ENCODE measurements around the gene CPN2.

The CPN2 gene

GRCh38 chr3:194355379-194355778 lies 4.3 kb upstream of the CPN2 start:
- no peak overlapping the region for H3K4me3 ChIP-seq (ENCODE audit: low read length)
- no peaks in the 10 kb centered on the region for H3K4me1 ChIP-seq (ENCODE audit: control insufficient read depth, insufficient read depth, low read length)
- no CpG with 5 or more reads among the region's 7 CpGs for WGBS (ENCODE audit: insufficient coverage, insufficient read length)
- H3K9me3 ChIP-seq (ENCODE audit: control insufficient read depth, insufficient read depth, low read length), result no peaks in the 10 kb centered on the region
- no peak for DNase-seq (ENCODE audit: low read depth, low spot score)
- no peak overlapping the region for H3K27ac ChIP-seq (ENCODE audit: low read length)
- no peaks in the 10 kb centered on the region for H3K27me3 ChIP-seq (ENCODE audit: control insufficient read depth, insufficient read depth, low read length)
- no peaks in the 10 kb centered on the region for H3K36me3 ChIP-seq (ENCODE audit: control insufficient read depth, insufficient read depth, low read length)

GRCh38 chr3:194354315-194354714 lies 3.2 kb upstream of the CPN2 start:
- WGBS (ENCODE audit: insufficient coverage, insufficient read length), result no CpG with 5 or more reads among the region's 2 CpGs
- Histone ChIP-seq H3K4me1 (ENCODE audit: control insufficient read depth, insufficient read depth, low read length) (no peaks in the 10 kb centered on the region; the same call in 1 of the 2 replicates), H3K36me3 (ENCODE audit: control insufficient read depth, insufficient read depth, low read length) (no peaks in the 10 kb centered on the region)

GRCh38 chr3:194352667-194353246 lies 1.6 kb upstream of the CPN2 start:
- H3K36me3 ChIP-seq (ENCODE audit: control insufficient read depth, insufficient read depth, low read length), result no peaks in the 10 kb centered on the region
- H3K9me3 ChIP-seq (ENCODE audit: control insufficient read depth, insufficient read depth, low read length), result no peaks in the 10 kb centered on the region
- H3K4me1 ChIP-seq (ENCODE audit: control insufficient read depth, insufficient read depth, low read length), result no peaks in the 10 kb centered on the region; the same call in 1 of the 2 replicates
- no peak overlapping the region for H3K27ac ChIP-seq (ENCODE audit: low read length)
- WGBS (ENCODE audit: insufficient coverage, insufficient read length), result 100% methylated on average over 4 of the region's 10 CpGs
- H3K4me3 ChIP-seq (ENCODE audit: low read length), result no peak overlapping the region
- H3K27me3 ChIP-seq (ENCODE audit: control insufficient read depth, insufficient read depth, low read length), result no peaks in the 10 kb centered on the region
- no peak for DNase-seq (ENCODE audit: low read depth, low spot score)

More at GRCh38 chr3:194354315-194354714, 3.2 kb upstream of the CPN2 start:
- no peak for DNase-seq (ENCODE audit: low read depth, low spot score)
- Histone ChIP-seq H3K9me3 (ENCODE audit: control insufficient read depth, insufficient read depth, low read length) (no peaks in the 10 kb centered on the region), H3K27me3 (ENCODE audit: control insufficient read depth, insufficient read depth, low read length) (no peaks in the 10 kb centered on the region), H3K4me3 (ENCODE audit: low read length) (no peak overlapping the region), H3K27ac (ENCODE audit: low read length) (no peak overlapping the region)

DNA sequence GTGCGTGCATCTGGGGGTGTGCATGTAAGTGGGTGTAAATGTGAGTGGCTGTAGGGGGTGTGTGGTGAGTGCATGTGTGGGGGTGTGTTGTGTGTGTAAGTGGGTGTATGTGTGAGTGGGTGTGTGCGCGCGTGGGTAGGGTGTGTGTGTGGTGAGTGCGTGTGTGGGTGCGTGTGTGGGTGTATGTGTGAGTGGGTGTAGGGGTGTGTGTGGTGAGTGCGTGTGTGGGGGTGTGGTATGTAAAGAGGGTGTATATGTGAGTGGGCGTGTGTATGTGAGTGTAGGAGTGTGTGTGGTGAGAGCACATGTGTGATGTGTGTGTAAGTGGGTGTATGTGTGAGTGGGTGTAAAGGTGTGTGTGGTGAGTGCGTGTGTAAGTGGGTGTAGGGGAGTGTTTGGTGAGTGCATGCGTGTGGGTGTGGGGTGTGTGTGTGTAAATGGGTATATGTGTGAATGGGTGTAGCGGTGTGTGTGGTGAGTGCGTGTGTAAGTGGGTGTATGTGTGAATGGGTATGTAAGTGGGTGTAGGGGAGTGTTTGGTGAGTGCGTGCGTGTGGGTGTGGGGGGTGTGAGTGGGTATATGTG lies 916 bp upstream of the CPN2 start:
- Histone ChIP-seq H3K27me3 (ENCODE audit: control insufficient read depth, insufficient read depth, low read length) (no peaks in the 10 kb centered on the region), H3K9me3 (ENCODE audit: control insufficient read depth, insufficient read depth, low read length) (no peaks in the 10 kb centered on the region), H3K27ac (ENCODE audit: low read length) (no peak overlapping the region), H3K4me1 (ENCODE audit: control insufficient read depth, insufficient read depth, low read length) (no peaks in the 10 kb centered on the region; the same call in 1 of the 2 replicates), H3K4me3 (ENCODE audit: low read length) (no peak overlapping the region), H3K36me3 (ENCODE audit: control insufficient read depth, insufficient read depth, low read length) (no peaks in the 10 kb centered on the region)
- DNase-seq (ENCODE audit: low read depth, low spot score), result no peak
- WGBS (ENCODE audit: insufficient coverage, insufficient read length), result 100% methylated on average over 13 of the region's 14 CpGs

GRCh38 chr3:194350726-194351071 lies 429 bp downstream of the CPN2 start:
- Histone ChIP-seq H3K4me3 (ENCODE audit: low read length) (no peak overlapping the region), H3K9me3 (ENCODE audit: control insufficient read depth, insufficient read depth, low read length) (no peaks in the 10 kb centered on the region), H3K27me3 (ENCODE audit: control insufficient read depth, insufficient read depth, low read length) (no peaks in the 10 kb centered on the region), H3K36me3 (ENCODE audit: control insufficient read depth, insufficient read depth, low read length) (no peaks in the 10 kb centered on the region), H3K4me1 (ENCODE audit: control insufficient read depth, insufficient read depth, low read length) (no peaks in the 10 kb centered on the region; the same call in 1 of the 2 replicates), H3K27ac (ENCODE audit: low read length) (no peak overlapping the region)
- WGBS (ENCODE audit: insufficient coverage, insufficient read length), result no CpG with 5 or more reads among the region's 3 CpGs
- no peak for DNase-seq (ENCODE audit: low read depth, low spot score)

DNA sequence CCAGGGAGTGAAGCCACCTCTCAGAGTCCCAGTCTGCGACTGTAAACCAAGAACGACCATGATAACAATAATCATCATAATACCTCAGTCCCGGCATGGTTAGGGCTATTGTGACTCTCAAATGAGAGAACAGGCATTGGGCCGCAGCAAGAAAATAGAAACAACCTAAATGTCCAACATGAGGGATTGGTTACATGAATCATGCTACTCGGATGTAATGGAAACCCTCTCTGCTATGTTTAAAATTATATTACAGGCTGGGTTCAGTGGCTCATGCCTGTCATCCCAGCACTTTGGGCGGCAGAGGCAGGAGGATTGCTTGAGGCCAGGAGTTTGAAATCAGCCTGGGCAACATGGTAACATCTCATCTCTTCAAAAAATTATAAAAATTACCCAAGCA lies 2.8 kb downstream of the CPN2 start:
- no peaks in the 10 kb centered on the region for H3K9me3 ChIP-seq (ENCODE audit: control insufficient read depth, insufficient read depth, low read length)
- no peaks in the 10 kb centered on the region for H3K27me3 ChIP-seq (ENCODE audit: control insufficient read depth, insufficient read depth, low read length)
- H3K4me1 ChIP-seq (ENCODE audit: control insufficient read depth, insufficient read depth, low read length), result no peaks in the 10 kb centered on the region; the same call in 1 of the 2 replicates
- no CpG with 5 or more reads among the region's 6 CpGs for WGBS (ENCODE audit: insufficient coverage, insufficient read length)
- H3K27ac ChIP-seq (ENCODE audit: low read length), result no peak overlapping the region
- H3K4me3 ChIP-seq (ENCODE audit: low read length), result no peak overlapping the region
- H3K36me3 ChIP-seq (ENCODE audit: control insufficient read depth, insufficient read depth, low read length), result no peaks in the 10 kb centered on the region
- no peak for DNase-seq (ENCODE audit: low read depth, low spot score)

DNA sequence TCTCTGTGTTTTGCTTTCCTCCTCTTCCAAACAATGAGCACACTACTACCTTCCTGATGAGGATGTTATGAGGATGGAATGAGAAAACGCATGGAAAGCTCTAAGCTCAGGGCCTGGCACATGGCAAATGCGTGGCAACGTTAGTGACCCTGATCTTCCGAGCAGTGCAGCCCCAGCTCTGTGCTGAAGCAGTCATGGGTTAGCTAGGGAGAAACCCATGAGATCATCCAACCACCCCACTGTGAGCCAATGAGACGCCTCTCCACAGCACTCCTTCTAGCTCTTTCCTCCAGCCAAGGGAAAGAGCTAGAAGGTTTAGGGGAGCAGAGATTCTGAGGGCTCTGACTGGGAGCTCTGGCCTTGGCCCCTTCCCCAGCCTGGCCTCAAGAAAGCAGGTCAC lies 4.5 kb downstream of the CPN2 start:
- Histone ChIP-seq H3K27me3 (ENCODE audit: control insufficient read depth, insufficient read depth, low read length) (no peaks in the 10 kb centered on the region), H3K27ac (ENCODE audit: low read length) (no peak overlapping the region), H3K36me3 (ENCODE audit: control insufficient read depth, insufficient read depth, low read length) (no peaks in the 10 kb centered on the region), H3K4me3 (ENCODE audit: low read length) (no peak overlapping the region), H3K9me3 (ENCODE audit: control insufficient read depth, insufficient read depth, low read length) (no peaks in the 10 kb centered on the region), H3K4me1 (ENCODE audit: control insufficient read depth, insufficient read depth, low read length) (peaks cover 2% of the 10 kb centered on the region; the same call in 1 of the 2 replicates)
- no peak for DNase-seq (ENCODE audit: low read depth, low spot score)
- no CpG with 5 or more reads among the region's 5 CpGs for WGBS (ENCODE audit: insufficient coverage, insufficient read length)

DNA sequence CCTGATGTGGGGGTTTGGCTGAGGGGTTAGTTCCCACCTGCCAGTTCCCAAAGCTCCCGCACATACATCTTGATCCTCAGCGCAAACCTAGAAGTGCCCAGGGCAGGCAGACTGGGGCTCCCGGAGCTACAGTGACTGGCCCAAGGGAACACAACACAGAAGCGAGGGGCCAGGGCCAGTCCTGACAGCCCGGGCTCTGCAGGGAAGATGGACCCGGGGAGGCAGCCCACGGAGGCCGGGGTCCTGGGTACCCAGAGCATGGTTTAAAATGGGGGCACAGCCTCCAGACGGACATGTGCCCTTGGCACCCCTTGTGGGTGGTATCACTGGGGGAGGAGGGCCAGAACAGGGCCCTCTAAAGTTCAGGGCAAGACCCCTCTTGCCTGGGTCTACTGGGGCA lies 5.1 kb downstream of the CPN2 start:
- DNase-seq (ENCODE audit: low read depth, low spot score), result no peak
- H3K27me3 ChIP-seq (ENCODE audit: control insufficient read depth, insufficient read depth, low read length), result peaks cover 2% of the 10 kb centered on the region; the same call in 1 of the 2 replicates
- no CpG with 5 or more reads among the region's 9 CpGs for WGBS (ENCODE audit: insufficient coverage, insufficient read length)
- H3K36me3 ChIP-seq (ENCODE audit: control insufficient read depth, insufficient read depth, low read length), result no peaks in the 10 kb centered on the region
- no peak overlapping the region for H3K27ac ChIP-seq (ENCODE audit: low read length)
- H3K4me1 ChIP-seq (ENCODE audit: control insufficient read depth, insufficient read depth, low read length), result peaks cover 7% of the 10 kb centered on the region
- no peak overlapping the region for H3K4me3 ChIP-seq (ENCODE audit: low read length)
- no peaks in the 10 kb centered on the region for H3K9me3 ChIP-seq (ENCODE audit: control insufficient read depth, insufficient read depth, low read length)

GRCh38 chr3:194344012-194344411 lies 7.1 kb downstream of the CPN2 start:
- Histone ChIP-seq H3K4me1 (ENCODE audit: control insufficient read depth, insufficient read depth, low read length) (peaks cover 10% of the 10 kb centered on the region), H3K9me3 (ENCODE audit: control insufficient read depth, insufficient read depth, low read length) (no peaks in the 10 kb centered on the region), H3K36me3 (ENCODE audit: control insufficient read depth, insufficient read depth, low read length) (no peaks in the 10 kb centered on the region), H3K27me3 (ENCODE audit: control insufficient read depth, insufficient read depth, low read length) (peaks cover 2% of the 10 kb centered on the region; the same call in 1 of the 2 replicates), H3K4me3 (ENCODE audit: low read length) (no peak overlapping the region), H3K27ac (ENCODE audit: low read length) (no peak overlapping the region)
- DNase-seq (ENCODE audit: low read depth, low spot score), result no peak
- WGBS (ENCODE audit: insufficient coverage, insufficient read length), result no CpG with 5 or more reads among the region's 9 CpGs

- H3K4me1 ChIP-seq (ENCODE audit: control insufficient read depth, insufficient read depth, low read length), result peaks cover 10% of the 10 kb centered on the region
- no peak overlapping the region for H3K4me3 ChIP-seq (ENCODE audit: low read length)
- H3K36me3 ChIP-seq (ENCODE audit: control insufficient read depth, insufficient read depth, low read length), result no peaks in the 10 kb centered on the region
- no peaks in the 10 kb centered on the region for H3K9me3 ChIP-seq (ENCODE audit: control insufficient read depth, insufficient read depth, low read length)
- H3K27me3 ChIP-seq (ENCODE audit: control insufficient read depth, insufficient read depth, low read length), result peaks cover 2% of the 10 kb centered on the region; the same call in 1 of the 2 replicates
- WGBS (ENCODE audit: insufficient coverage, insufficient read length), result no CpG with 5 or more reads among the region's 2 CpGs
- DNase-seq (ENCODE audit: low read depth, low spot score), result no peak
- no peak overlapping the region for H3K27ac ChIP-seq (ENCODE audit: low read length)
Measured at GRCh38 chr3:194343561-194343893, 7.6 kb downstream of the CPN2 start.

Measured in iPS DF 6.9 (cell line).